ENCODE data around the gene PTPRT. TPM values are rescaled to one million over a fixed set of nuclear protein-coding genes. Genes with fewer than 3 reads are reported as not detected.

The PTPRT gene
- total RNA-seq, 1 experiment from 2014 or later: not detected

DNA sequence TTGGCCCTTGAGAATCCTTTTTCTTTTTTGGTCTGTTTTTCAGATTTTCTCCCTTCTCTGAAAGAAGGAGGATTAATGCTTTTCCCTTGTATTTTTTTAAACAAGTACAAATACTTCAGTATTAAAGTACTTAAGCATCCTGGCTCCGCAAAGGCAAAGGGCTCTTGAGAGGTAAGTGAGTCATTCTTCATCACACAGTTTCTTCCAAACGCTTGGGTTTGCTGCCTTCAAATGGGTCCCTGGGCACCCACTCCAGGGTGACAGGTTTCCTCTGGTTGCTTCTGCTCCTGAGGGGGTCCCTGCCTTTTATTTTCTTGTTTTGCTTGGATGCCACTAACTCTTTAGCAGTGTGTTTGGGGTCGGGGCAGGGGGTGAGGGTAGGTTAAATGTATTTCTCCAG is 437.1 kb downstream of the PTPRT start:
- no peaks in the 10 kb centered on the region for H3K4me1 ChIP-seq (ENCODE audit: control insufficient read depth in 1 of 2, insufficient read depth in 2 of 2, low read length in 2 of 2)
- no TSS peak for BruUV-seq (replicated peaks)
- intact Hi-C loops (cut with micrococcal nuclease): no loop called here
- ChIA-PET CTCF (no interaction called here), RAD21 (ENCODE audit: low non-redundant PET in 1 of 2, low total read pairs in 2 of 2, uncharacterized antibody in 2 of 2, unreplicated experiment in 2 of 2) (no interaction called here), POLR2A (no interaction called here)
- H3K9me2 ChIP-seq (ENCODE audit: insufficient read depth): no peaks in the 10 kb centered on the region
- no peak for DNase-seq (ENCODE audit: low read depth, low spot score)
- H3K27ac ChIP-seq (ENCODE audit: low read depth, low read length): no peak overlapping the region
- H3K4me3 ChIP-seq (replicated peaks in 1 of 2; ENCODE audit: low read depth in 1 of 2, low read length in 2 of 2): no peak overlapping the region
- peaks cover 9 to 36% of the 10 kb centered on the region in 2 experiments; a peak in 2 of 4 replicates for H3K9me3 ChIP-seq (ENCODE audit: control insufficient read depth in 1 of 2, insufficient read depth in 1 of 2, low read depth in 1 of 2, low read length in 2 of 2)
- ATAC-seq: no peak
- no peak overlapping the region for H2AFZ ChIP-seq (ENCODE audit: low read depth, low read length, poor library complexity, severe bottlenecking)
- H3K4me2 ChIP-seq (ENCODE audit: low read length): no peak overlapping the region
- no peaks in the 10 kb centered on the region for H3K36me3 ChIP-seq (ENCODE audit: control insufficient read depth in 1 of 2, insufficient read depth in 2 of 2, low read length in 2 of 2)
- H3K27me3 ChIP-seq (ENCODE audit: insufficient read depth, low read length): no peaks in the 10 kb centered on the region
- no peak overlapping the region for H3K9ac ChIP-seq (ENCODE audit: low read length)
- TF ChIP-seq JUND (IDR thresholded peaks at IDR 0.05) (no peak), CEBPB (IDR thresholded peaks at IDR 0.05; ENCODE audit: low read depth) (no peak), FOSL1 (IDR thresholded peaks at IDR 0.05; ENCODE audit: low read depth) (no peak), EZH2phosphoT487 (IDR thresholded peaks at IDR 0.05; ENCODE audit: borderline replicate concordance) (no peak), SP1 (IDR thresholded peaks at IDR 0.05; ENCODE audit: low read depth) (no peak), TCF7L2 (IDR thresholded peaks at IDR 0.05; ENCODE audit: borderline replicate concordance, extremely low read depth, insufficient read depth, insufficient read length) (no peak), EGR1 (IDR thresholded peaks at IDR 0.05; ENCODE audit: low read depth) (no peak), SIN3A (IDR thresholded peaks at IDR 0.05; ENCODE audit: low read depth) (no peak), ZFX (IDR thresholded peaks at IDR 0.05) (no peak), SRF (IDR thresholded peaks at IDR 0.05; ENCODE audit: low read depth) (no peak), ZNF274 (IDR thresholded peaks at IDR 0.05; ENCODE audit: low read depth, low read length) (no peak), POLR2AphosphoS5 (IDR thresholded peaks at IDR 0.05; ENCODE audit: low read depth, low read length) (no peak), ATF3 (IDR thresholded peaks at IDR 0.05) (no peak), RAD21 (IDR thresholded peaks at IDR 0.05; ENCODE audit: low read depth) (no peak), CBX3 (IDR thresholded peaks at IDR 0.05; ENCODE audit: low read depth) (no peak), YY1 (IDR thresholded peaks at IDR 0.05; ENCODE audit: extremely low read depth, insufficient replicate concordance, low read depth, low read length) (no peak)
- TF ChIP-seq, protein P1, sequence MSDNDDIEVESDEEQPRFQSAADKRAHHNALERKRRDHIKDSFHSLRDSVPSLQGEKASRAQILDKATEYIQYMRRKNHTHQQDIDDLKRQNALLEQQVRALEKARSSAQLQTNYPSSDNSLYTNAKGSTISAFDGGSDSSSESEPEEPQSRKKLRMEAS (IDR thresholded peaks at IDR 0.05): no peak
- TF ChIP-seq, protein P2, sequence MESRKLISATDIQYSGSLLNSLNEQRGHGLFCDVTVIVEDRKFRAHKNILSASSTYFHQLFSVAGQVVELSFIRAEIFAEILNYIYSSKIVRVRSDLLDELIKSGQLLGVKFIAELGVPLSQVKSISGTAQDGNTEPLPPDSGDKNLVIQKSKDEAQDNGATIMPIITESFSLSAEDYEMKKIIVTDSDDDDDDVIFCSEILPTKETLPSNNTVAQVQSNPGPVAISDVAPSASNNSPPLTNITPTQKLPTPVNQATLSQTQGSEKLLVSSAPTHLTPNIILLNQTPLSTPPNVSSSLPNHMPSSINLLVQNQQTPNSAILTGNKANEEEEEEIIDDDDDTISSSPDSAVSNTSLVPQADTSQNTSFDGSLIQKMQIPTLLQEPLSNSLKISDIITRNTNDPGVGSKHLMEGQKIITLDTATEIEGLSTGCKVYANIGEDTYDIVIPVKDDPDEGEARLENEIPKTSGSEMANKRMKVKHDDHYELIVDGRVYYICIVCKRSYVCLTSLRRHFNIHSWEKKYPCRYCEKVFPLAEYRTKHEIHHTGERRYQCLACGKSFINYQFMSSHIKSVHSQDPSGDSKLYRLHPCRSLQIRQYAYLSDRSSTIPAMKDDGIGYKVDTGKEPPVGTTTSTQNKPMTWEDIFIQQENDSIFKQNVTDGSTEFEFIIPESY (IDR thresholded peaks at IDR 0.05; ENCODE audit: extremely low read depth, insufficient replicate concordance, low read length): no peak
- TF ChIP-seq, protein P3, sequence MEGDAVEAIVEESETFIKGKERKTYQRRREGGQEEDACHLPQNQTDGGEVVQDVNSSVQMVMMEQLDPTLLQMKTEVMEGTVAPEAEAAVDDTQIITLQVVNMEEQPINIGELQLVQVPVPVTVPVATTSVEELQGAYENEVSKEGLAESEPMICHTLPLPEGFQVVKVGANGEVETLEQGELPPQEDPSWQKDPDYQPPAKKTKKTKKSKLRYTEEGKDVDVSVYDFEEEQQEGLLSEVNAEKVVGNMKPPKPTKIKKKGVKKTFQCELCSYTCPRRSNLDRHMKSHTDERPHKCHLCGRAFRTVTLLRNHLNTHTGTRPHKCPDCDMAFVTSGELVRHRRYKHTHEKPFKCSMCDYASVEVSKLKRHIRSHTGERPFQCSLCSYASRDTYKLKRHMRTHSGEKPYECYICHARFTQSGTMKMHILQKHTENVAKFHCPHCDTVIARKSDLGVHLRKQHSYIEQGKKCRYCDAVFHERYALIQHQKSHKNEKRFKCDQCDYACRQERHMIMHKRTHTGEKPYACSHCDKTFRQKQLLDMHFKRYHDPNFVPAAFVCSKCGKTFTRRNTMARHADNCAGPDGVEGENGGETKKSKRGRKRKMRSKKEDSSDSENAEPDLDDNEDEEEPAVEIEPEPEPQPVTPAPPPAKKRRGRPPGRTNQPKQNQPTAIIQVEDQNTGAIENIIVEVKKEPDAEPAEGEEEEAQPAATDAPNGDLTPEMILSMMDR (IDR thresholded peaks at IDR 0.05 in 2 of 3, conservative IDR thresholded peaks at IDR 0.05 in 1 of 3; ENCODE audit: borderline replicate concordance in 1 of 3, insufficient read depth in 1 of 3, low read depth in 2 of 3, low read length in 2 of 3): no peak
- H4K20me1 ChIP-seq (ENCODE audit: insufficient read depth): no peaks in the 10 kb centered on the region
- H3K79me2 ChIP-seq (ENCODE audit: insufficient read depth, low read length): no peaks in the 10 kb centered on the region

All from HCT116 (cell line).